Kidney capillary endothelial cell (primary cell): Measurements from ENCODE around the gene LILRA2.
"Not testable (repeated sequence)": the region's sequence is repeated elsewhere in the genome, so short reads cannot be mapped to it uniquely, and the experiment has no call there.

Experiments used
- DNase-seq: peaks from one replicate; pipeline ENCODE4 v3.0.0-alpha.2; 2018; ENCODE audit warnings: low spot score

Gene LILRA2

DNA sequence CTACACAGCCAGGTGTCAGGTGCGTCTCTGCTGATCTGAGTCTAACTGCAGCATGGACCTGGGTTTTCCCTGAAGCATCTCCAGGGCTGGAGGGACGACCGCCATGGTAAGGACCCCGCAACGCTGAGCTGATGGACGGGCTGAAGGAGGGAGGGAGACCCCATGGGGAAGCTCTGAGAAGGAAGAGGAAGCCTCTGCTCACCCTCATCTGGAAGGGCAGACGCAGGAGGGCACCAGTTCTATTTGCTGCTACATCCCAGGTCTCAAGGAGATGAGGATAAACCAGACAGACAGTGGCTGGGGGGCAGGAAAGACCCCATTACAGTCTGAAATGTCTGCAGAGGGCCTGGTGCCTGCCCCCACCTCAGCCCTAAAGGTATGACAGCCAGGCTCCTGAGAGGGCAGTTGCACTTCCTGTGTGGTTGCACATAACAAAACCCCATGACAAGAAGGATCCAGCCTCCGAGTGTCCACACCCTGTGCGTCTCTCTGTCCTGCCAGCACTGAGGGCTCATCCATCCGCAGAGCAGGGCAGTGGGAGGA is at the start of gene LILRA2:
Gene LILRA2 (plus strand): TSS at position 461 of the 543 bp plus-strand sequence. CDS start 89 bp downstream, outside the sequence.
- no peak for DNase-seq

DNA sequence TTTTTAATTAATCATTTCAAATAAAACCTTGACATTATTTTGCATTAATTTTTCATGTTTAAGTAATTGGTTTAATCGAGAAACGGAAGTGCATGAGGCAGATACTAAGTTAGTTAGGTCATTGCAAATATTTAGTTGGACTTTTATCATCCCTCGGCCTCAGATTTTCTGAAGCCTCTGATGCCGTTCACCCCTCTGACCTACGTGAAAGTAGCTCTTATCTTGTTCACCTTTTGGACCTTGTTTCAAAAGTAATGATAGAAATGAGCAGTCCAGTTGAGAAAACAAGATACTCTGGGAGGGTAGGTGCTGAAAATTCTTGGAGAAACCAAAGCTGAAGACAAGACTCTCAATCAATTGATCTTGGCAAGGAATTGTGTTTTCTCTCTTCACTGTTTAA is 48.0 kb upstream of the LILRA2 start:
- DNase-seq = no peak

DNA sequence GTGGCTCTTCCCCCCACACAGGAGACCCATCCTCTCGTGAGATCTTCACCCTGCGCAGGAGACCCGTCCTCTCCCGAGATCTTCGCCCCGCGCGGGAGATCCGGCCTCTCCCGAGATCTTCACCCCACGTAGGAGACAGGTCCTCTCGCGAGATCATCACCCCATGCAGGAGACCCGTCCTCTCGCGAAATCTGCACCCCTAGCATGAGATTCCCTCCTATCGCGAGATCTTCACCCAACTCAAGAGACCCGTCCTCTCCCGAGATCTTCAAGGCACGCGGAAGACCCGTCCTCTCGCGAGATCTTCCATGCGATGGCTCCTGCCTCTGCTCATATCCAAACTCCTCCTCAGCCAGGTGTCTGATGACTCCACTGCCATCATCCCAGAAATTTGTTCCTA is 46.6 kb upstream of the LILRA2 start:
- no peak for DNase-seq

DNA sequence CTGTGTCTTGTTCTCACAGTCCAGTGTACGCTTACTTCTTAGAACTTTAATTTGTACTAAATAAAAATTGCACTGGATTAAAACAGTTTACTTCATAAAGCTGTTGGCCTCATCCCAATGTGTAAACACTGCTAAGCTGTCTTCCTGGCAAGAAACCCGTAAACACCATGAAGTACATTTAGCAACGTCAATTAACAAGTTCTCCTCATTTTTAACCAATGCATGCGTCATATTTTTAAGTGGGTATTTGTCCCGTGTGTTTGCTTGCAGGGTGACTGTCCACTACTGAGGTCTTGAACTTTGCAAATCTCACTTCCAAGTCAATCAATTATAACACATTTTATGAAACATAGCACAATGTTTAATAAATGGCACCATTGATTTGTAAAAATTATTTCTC is 42.7 kb upstream of the LILRA2 start:
- no peak for DNase-seq

DNA sequence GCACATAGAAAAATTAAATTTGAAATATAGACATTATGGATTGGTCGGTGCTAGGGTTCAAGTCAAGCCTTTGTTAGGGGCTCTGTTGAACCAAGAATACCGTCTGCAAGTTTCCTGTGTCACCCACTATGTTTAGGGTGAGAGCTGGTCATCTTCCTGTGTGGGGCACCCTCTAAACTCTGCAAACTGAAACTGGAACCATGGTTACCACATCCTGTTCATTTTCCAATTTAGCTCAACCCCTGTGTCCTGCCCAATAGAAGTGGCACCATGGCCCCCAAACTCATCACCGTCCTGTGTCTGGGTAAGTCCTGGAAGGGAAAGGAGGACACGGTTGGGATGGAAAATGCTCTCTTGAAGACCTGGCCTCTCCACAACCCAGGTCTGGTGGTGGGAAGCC is 41.1 kb upstream of the LILRA2 start:
- no peak for DNase-seq

DNA sequence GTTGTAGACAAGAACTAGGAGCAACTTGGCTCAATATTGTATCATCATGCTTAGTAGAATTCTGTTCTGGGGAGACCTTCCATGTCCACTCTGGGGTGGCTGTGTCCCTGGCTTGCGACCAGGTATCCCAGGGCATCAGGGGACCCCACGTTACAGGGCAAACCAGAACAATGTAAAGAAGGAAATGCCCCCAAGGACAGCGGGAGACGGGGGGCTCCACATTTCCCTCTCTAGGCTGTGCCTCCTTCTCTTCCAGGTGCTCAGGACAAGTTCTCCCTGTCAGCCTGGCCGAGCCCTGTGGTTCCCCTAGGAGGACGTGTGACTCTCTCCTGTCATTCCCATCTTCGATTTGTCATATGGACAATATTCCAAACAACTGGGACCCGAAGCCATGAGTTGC is 40.1 kb upstream of the LILRA2 start:
- no peak for DNase-seq

DNA sequence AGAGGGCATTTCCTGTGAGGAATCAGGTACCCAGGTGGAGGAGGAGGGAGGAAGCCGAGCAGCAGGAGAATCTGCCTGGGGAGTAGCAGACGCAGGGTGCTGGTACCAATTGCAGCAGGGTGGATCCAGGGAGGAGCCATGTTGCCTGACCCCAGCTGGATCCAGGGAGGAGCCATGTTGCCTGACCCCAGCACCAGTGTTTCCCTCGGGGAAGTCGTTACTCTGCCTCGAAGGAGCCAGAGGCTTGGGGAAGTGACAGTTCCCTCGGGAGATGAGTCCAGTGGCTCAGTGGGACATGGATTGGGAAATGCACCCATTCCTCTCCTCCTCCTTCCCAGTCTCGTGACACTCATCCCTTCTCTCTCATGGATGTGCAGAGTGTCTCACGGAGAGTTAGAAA is 39.4 kb upstream of the LILRA2 start:
- no peak for DNase-seq

DNA sequence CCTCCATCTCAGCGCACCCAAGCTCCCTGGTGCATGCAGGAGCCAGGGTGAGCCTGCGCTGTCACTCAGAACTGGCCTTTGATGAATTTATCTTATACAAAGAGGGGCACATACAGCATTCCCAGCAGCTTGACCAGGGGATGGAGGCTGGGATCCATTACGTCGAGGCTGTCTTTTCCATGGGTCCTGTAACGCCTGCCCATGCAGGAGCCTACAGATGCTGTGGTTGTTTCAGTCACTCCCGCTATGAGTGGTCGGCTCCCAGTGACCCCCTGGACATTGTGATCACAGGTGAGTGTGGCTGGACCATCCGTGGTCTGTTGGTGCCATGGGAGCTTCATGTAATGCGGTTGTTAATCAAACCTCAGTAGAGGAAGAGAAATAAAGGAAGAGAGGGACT is 38.0 kb upstream of the LILRA2 start:
- DNase-seq = no peak

DNA sequence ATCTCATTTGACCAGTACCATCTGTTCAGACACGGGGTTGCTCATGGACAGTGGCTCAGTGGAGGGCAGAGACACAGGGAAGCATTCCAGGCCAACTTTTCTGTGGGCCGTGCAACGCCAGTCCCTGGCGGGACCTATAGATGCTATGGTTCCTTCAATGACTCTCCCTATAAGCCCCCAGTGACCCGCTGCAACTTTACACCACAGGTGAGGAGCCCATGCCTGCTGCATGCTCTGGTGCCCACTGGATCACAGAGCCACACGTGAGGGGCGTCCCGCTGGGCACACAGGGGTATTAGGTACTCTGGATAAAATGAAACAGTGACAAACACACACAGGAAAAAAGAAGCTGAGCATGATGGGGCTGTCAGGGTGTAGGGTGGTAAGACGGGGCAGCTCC is 36.6 kb upstream of the LILRA2 start:
- DNase-seq = no peak

DNA sequence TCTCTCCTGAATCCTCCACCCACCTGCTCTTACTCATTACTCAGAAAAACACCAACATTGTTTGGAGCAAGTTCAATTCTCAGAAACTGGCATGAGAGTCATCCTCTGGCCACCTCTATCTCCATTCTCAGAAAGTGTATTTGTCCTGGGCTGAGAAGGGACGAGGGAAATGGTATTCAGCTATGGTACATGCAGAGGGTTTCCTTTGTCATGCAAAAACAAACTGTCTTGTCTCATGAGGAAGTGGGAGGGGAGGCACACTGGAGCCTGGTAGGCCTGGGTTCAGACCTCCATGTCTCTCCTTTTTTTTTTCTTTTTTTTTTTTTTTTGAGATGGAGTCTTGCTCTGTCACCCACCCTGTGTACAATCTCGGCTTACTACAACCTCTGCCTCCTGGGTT is 31.9 kb upstream of the LILRA2 start:
- no peak for DNase-seq

DNA sequence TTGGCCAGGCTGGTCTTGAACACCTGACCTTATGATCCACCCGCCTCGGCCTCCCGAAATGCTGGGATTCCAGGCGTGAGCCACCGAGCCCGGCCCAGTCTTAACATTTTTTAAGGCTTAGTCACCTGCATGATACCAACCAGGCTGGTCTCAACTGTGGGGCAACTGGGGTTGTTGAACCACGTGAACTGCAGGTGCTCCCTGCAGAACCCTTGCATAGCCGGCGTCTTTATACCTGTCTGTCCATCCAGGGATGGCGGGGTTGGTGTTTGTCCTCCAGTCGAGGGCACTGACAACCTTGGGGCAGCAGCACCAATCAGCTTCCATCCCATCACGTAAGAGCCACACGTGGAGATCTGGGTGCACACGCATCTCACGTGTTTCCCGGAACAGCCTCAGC is 24.8 kb upstream of the LILRA2 start:
- no peak for DNase-seq

DNA sequence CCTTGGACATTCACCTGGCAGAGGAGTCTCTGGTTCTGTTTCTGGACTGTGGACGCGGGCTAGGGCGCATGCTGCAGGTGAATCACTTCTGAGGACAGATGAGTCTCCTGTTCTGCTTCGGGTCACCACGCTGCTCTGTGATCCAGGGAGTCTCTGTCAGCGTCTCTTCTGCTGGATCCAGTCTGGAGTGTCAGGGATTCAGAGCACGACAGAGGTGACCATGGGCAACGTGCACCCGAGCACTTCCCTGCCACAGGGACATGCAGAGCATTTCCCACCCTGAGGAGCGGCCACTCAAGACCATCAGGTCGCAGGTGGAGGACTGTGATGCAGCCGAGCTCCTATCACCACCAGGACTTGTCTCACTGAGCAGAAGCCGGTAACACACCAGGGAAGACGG is 24.4 kb upstream of the LILRA2 start:
- DNase-seq = no peak

DNA sequence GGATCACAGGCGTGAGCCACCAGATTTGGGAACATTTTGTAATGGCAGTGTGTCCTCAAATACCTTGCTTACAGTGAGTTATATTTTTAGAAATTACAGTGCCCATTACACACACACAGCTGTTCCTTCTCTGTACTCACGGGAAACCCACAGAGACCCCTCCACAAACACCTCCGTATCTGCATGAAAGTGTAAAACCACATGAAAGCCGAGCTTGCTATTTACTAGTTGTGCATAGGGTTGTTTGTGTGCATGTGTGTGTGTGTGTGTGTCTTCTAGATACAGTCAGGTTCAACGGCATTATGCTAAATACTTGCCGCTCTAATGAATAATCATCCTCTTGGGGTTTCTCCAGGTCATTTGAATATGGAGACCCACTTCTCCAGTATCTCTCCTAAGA is 22.3 kb upstream of the LILRA2 start:
- DNase-seq = no peak

DNA sequence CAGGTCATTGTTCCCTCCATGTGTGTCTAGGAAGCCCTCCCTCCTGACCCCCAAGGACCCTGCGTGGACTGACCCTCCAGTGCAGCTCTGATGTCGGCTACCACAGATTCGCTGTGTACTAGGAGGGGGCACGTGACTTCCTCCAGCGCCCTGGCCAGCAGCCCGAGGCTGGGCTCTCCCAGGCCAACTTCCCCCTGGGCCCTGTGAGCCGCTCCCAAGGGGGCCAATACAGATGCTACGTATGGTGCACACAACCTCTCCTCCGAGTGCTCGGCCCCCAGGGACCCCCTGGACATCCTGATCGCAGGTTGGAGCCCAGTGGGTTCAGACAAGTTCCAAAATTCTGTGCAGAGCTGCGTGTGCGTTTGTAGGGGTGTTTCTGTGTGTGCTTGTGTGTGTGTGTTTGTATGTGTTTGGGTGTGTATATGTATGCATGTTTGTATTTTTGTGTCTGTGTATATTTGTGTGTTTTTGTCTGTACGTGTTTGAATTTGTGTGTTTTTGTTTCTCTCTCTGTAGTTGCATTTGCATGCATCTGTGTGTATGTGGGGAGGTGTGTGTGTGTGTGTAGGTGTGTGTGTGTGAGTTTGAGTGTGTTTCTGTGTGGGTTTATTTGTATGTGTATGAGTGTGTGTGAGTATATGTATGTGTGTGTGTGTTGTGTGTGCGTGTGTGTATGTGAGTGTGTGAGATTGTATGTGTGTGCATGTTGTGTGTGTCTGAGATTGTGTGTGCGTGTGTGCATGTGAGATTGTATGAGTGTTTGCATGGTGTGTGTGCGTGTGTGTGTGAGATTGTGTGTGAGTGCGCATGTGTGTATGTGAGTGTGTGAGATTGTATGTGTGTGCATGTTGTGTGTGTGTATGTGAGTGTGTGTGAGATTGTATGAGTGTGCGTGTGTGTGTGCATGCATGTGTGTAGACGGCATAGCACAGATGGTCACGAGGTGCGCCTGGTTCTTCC is 21.4 kb upstream of the LILRA2 start:
- no peak for DNase-seq

DNA sequence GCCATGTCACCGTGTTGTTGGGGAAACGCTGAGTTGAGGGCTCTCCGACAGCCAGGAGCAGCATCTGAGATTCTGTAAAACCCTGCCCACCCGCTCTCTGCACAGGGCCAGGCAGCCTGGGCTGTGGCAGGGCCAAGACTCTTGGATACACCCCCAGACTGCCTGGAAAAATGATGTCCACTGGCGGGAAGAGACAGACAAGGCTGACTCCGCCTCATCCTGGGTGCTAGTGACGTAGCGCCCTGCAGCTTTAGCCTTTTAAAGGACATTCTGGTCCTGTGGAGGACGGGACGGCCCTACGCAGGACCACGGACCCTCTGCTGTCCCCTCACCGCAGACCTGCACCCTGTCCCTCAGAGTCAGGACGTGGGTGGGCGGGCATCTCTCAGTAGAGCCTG is 20.7 kb upstream of the LILRA2 start:
- no peak for DNase-seq

DNA sequence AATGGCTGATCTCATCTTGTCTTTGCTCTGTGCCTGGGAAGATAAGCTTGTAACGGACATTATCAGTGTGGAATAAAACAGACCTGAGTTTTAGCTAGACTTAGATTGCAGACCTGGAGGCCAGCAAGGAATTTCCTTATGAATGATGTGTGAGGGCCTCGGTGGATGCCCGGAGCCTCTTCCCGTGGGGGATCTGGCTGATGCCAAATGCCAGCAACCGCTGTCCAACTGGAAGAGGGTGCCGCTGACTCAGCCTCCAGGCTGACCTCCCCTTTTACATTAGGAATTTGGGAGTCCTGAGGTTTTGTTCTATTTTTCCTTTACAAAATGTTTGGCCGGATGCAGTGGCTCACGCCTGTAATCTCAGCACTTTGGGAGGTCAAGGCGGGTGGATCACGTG is 19.6 kb upstream of the LILRA2 start:
- DNase-seq = no peak

DNA sequence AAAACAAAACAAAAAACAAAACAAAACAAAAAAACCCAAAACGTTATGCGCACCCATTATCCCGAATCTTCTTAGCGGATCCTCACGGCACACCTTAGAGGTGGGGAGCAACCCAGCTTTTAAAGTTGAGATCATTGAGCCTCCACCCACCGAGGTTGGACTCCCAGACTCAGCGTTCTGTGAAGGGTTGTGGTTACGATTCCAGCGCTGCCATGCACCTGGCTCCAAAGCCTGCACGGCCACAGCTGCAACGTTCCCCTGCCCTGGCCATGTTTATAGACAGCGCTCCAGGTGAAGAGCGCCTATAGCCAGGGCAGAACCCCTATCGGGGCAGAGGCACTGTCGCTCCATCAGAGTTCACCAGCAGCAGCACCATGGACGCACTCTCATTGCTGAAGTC is 18.7 kb upstream of the LILRA2 start:
- DNase-seq = no peak

DNA sequence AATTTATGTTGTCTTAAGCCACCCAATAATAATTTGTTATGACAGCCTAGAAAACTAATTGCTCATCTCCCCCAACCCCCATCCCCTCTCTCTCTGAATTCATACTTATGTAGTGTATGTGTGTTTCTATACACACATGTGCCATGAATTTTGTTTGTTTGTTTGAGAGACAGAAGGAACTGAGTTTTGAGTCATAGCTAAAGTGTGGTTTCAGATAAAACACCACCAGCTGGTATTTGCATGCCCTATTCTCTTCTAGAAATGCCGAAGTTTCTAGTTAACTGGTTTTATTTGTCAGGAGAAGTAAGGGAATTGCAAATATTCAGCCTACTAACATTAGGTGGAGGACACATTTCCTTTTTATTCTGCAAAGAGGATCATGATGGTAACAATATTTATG is 17.4 kb upstream of the LILRA2 start:
- no peak for DNase-seq

DNA sequence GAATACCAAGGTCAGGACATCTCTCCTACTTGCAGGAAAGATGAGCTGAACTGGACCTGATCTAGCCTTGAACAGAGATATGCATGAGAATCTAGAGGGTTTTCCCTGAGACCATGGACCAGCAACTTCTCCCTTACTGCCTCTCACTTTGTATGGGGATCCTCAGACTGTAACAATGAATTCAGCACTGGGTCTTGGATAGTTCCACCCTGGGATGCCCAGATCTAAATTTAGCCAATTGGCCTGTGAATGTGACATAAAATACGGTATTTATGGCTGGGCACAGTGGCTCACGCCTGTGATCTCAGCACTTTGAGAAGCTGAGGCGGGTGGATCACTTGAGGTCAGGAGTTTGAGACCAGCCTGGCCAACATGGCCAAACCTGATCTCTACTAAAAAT is 15.3 kb upstream of the LILRA2 start:
- no peak for DNase-seq

DNA sequence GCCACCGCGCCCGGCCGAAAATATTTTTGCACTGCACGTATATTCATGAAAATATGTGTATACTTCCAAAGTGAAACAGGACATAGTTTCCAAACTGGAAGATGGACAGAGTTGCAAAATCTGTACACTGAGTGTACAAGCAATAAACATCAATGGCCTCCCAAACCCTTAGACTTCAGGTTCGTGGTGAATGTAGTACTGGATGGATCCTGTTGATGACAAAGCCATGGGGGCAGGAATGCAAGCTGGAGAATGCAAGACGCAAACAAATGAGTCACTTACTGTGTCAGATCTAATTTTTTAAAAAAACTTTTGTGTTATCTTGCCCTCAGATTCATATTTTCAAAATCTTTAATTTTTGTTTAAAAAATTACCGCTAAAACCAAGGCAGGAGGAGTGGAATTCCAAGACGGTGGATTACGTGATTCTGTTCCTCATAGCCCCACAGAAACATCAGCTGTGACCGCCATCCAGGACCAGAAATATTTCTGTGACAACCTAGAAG is 12.7 kb upstream of the LILRA2 start:
- DNase-seq = no peak

DNA sequence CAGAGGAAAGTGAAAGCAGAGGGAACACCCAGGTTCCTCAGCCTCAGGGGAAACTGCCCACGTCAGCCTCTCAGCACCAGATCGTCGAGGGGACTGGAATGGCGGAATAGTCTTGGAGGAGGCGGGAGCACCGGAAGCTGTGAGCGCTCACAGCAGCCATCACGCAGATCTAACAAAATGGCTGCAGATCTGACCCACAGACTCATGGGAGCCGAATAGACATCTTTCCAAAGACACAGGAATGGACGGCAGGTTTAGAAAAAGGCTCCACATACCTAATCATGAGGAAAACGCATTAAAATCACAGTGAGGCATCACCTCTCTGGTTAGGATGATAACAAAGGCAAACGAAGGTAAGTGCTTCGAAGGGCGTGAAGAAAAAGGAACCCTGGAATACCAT is 11.8 kb upstream of the LILRA2 start:
- DNase-seq = no peak

DNA sequence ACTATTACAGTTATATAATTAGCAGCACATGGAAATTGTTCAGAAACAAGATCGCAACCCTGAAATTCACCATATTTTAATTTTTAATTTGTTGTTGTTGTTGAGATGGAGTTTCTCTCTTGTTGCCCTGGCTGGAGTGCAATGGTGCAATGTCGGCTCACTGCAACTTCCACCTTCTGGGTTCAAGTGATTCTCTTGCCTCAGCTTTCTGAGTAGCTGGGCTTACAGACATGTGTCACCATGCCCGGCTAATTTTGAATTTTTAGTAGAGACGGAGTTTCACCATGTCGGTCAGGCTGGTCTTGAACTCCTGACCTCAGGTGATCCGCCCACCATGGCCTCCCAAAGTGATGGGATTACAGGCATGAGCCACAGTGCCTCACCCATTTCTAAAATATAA is 10.4 kb upstream of the LILRA2 start:
- DNase-seq = not testable (repeated sequence)

DNA sequence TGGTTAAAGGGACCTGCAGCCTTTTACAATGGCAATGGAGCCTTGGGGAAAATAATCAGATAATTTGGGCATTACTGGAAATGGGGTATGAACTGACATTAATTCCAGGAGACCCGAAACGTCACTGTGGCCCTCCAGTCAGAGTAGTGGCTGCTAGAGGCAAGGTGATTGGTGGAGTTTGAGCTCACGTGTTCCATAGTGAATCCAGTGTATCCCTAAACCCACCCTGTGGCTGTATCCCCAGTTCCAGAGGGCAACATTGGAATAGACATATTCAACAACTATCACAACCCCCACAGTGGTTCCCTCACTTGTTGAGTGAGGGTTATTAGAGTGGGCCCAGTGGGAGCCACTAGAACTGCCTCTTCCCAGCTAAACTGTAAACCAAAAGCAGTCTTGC is 3.3 kb upstream of the LILRA2 start:
- DNase-seq = no peak
